Skeletal muscle satellite cell (primary cell): Measurements from ENCODE around the gene TBC1D10B.
A peak's percentile ranks its signal among the peaks of the same experiment; 100 is the strongest.
"Not testable (repeated sequence)": the region's sequence is repeated elsewhere in the genome, so short reads cannot be mapped to it uniquely, and the experiment has no call there.

Experiments
- H3K27me3 ChIP-seq: 2 replicates; pipeline ENCODE4 v1.7.0; 2013; ENCODE audit warnings: low read length; ENCODE audit not compliant: control insufficient read depth, insufficient read depth
- H3K36me3 ChIP-seq: 2 replicates; pipeline ENCODE4 v1.7.0; 2013; ENCODE audit warnings: mild to moderate bottlenecking, control low read depth, low read length; ENCODE audit not compliant: insufficient read depth
- H3K4me1 ChIP-seq: 2 replicates; pipeline ENCODE4 v1.7.0; 2013; ENCODE audit warnings: low read length; ENCODE audit not compliant: control insufficient read depth, insufficient read depth
- H3K4me2 ChIP-seq: 2 replicates; pipeline ENCODE4 v1.7.0; 2013; ENCODE audit warnings: mild to moderate bottlenecking, low read length
- H3K4me3 ChIP-seq: 2 replicates; pipeline ENCODE4 v1.7.0; 2013; ENCODE audit warnings: low read length
- H3K9ac ChIP-seq: 2 replicates; pipeline ENCODE4 v1.7.0; 2013; ENCODE audit warnings: mild to moderate bottlenecking, low read depth, low read length, moderate library complexity
- H3K9me3 ChIP-seq: replicated peaks from 2 replicates; pipeline ENCODE4 v1.7.0; 2013; ENCODE audit warnings: mild to moderate bottlenecking, control low read depth, low read length
- small RNA-seq: library from RNA; depleted of rRNA; stranded (forward); fragments of <200 nt; gene quantifications from one replicate; pipeline ENCODE3, GENCODE V24; 2012

Gene TBC1D10B

GRCh38 chr16:30335028-30335597 lies 35.2 kb downstream of the TBC1D10B start:
- H3K9ac ChIP-seq = peak overlapping the region; percentile 89
- not testable (repeated sequence) for H3K27me3 ChIP-seq, H3K4me1 ChIP-seq, H3K36me3 ChIP-seq, H3K9me3 ChIP-seq
- peak overlapping the region; percentile 92 for H3K4me3 ChIP-seq
- H3K4me2 ChIP-seq = peak overlapping the region; percentile 98

GRCh38 chr16:30334473-30334989 lies 35.8 kb downstream of the TBC1D10B start:
- H3K4me1 ChIP-seq, H3K36me3 ChIP-seq, H3K9me3 ChIP-seq, H3K27me3 ChIP-seq: not testable (repeated sequence)
- Histone ChIP-seq H3K9ac (peak overlapping the region; percentile 89), H3K4me2 (peak overlapping the region; percentile 98), H3K4me3 (peak overlapping the region; percentile 92)

DNA sequence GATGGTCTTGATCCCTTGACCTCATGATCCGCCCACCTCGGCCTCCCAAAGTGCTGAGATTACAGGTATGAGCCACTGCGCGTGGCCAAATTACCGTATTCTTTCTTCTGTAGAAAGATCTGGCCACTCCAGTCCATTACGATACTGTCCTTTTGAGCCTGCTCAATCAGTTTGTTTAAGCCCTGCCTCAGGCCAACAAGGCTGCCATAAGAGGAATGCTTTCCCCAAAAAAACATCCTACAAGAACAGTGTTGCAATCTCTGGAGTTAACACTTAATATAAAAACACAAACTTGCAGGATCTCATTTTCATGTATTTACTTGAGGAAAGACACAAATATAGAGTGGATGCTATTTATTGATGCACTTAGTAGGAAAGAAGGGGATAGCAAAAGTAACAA lies 46.1 kb downstream of the TBC1D10B start:
- not testable (repeated sequence) for H3K27me3 ChIP-seq, H3K9me3 ChIP-seq, H3K36me3 ChIP-seq, H3K4me1 ChIP-seq, H3K9ac ChIP-seq, H3K4me2 ChIP-seq, H3K4me3 ChIP-seq

DNA sequence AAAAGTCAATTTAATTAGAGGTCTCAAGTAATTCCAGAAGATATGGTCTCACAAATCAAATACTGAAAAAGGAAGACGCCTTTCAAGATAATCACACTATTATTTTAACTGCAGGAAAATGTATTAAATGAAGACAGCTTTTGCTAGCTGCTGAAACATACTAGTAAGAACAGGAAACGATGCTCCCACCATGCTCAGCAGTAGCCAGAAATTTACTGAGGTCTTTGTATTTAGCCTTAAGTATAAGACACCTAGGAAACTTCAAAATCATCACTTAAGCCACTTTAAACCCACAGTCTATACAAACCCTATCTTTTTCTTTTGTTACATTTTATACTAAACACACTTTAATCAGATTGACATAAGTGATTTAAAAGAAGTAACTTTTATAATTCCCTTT lies 51.6 kb downstream of the TBC1D10B start:
- not testable (repeated sequence) for H3K4me2 ChIP-seq, H3K4me1 ChIP-seq, H3K9ac ChIP-seq, H3K36me3 ChIP-seq, H3K9me3 ChIP-seq, H3K4me3 ChIP-seq, H3K27me3 ChIP-seq

- not testable (repeated sequence) for H3K9me3 ChIP-seq, H3K4me3 ChIP-seq, H3K4me1 ChIP-seq, H3K36me3 ChIP-seq, H3K4me2 ChIP-seq, H3K9ac ChIP-seq, H3K27me3 ChIP-seq
Observed at GRCh38 chr16:30310937-30311336, 59.4 kb downstream of the TBC1D10B start.

DNA sequence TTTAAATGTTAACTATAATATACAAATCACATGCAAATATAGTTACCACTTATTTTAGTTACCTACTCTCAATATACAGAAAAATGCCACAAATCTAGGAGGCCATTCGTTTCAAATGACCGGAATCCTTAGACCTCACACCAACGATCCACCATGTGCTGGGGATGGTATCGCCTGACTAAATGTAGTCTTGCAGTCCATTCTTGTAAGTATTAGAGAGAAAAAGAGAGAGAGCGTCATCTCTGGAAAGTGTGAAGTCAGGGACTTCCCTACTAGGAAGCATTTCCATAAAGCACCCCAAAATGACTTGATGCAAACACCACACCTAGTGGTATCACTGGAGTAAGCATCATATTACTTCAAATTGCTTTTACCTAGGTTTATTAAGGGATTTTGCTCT lies 61.0 kb downstream of the TBC1D10B start:
- H3K27me3 ChIP-seq, H3K9ac ChIP-seq, H3K4me2 ChIP-seq, H3K4me1 ChIP-seq, H3K4me3 ChIP-seq, H3K36me3 ChIP-seq, H3K9me3 ChIP-seq: not testable (repeated sequence)

Small RNA genes within 50 kb of the gene (small RNA-seq; reads per million reads assigned to genes)
- 8.9 reads per million, percentile 90 among the genes with 10 or more reads in this experiment for gene RF00406
